ENCODE data around the gene TMEM38A.

Gene TMEM38A, protein sequence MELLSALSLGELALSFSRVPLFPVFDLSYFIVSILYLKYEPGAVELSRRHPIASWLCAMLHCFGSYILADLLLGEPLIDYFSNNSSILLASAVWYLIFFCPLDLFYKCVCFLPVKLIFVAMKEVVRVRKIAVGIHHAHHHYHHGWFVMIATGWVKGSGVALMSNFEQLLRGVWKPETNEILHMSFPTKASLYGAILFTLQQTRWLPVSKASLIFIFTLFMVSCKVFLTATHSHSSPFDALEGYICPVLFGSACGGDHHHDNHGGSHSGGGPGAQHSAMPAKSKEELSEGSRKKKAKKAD

DNA sequence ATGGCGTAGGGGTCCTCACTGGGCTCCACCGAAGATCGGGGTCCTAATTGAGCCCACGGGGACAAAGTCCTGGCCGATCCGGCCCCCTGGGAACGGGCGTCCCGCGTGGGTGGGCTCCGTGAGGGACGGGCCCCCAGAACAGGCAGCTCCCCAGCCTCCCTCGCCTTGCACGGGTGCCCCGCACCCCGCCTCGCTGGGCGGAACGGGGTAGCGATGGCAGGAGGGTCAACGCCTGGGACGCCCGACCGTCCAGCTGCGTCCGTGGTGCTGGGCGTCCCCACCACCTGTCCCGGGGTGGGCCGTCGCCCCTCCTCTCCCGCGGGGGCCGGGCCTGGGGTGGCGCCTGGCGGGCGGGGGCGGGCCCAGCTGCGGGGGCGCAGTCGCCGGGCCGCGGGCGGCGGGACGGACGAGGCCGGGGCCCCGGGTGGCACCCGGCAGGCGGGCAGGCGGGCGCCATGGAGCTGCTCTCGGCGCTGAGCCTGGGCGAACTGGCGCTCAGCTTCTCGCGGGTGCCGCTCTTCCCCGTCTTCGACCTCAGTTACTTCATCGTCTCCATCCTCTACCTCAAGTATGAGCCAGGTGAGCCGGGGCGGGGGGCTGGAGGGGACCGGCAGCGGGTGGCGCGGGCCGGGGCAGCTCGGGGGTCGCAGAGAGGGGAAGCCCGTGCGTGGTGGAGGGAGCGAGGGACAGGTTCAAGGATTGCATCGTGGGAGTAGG, at the start of gene TMEM38A:
Gene TMEM38A (plus strand): TSS at position 377 of the 717 bp plus-strand sequence. CDS start 79 bp downstream, at position 456.
- DNase-seq = no peak

DNA sequence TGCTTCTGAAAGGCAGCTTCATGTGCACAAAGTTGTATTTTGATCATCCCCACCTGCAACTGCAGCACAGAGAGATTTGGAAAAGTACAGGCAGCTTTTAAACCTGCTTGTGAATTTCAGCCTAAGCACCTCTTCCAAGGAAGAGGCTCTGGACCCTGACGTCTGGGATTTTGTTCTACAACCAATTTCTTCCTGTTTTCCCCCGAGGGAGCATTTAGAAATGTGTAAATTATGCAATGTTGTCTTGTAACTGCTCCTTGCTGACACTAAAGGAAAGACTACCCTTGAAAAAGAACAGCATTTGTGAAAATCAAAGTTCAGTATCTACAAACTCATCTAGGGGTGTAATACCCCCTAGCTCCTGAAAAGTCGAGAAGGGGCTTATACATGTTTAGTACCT, 48.3 kb upstream of the TMEM38A start:
- no peak for DNase-seq

DNA sequence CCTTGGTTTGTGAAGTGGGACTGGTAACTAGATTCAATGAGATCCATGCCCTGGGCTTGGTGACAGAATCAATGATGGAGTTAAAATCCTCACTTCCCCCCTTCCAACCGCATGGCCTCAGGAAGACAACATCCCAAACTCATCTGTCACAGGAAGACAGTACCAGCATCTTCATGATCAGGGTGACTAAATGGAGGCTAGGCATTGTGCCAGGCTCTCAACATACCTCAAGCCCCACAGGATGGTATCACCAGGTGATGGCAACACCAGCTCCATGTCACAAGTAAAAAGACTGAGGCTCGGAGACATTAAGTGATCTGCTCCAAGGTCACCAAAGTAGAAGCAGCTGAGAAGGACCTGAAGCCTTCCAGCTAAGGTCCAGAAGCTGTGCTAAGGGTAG, 47.1 kb upstream of the TMEM38A start:
- DNase-seq = no peak

DNA sequence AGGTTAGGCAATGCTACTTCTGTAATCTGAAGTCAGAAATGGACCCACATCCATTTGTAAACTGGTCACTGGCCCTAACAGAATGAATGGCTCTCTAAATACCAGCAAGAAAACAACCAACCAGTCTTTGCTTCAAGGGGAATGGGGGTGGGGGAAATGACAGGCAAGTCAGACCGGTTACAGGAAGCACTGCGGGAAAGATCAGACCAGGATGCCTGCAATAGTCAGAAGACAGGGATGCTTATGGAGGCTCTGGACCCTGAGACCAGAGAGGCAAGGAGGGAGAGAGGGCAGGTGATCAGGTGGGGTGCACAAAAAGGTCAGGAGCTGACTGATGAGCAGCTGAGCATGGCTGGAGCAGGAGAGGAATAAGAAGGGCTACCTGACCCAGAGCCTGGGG, 46.0 kb upstream of the TMEM38A start:
- DNase-seq = no peak

DNA sequence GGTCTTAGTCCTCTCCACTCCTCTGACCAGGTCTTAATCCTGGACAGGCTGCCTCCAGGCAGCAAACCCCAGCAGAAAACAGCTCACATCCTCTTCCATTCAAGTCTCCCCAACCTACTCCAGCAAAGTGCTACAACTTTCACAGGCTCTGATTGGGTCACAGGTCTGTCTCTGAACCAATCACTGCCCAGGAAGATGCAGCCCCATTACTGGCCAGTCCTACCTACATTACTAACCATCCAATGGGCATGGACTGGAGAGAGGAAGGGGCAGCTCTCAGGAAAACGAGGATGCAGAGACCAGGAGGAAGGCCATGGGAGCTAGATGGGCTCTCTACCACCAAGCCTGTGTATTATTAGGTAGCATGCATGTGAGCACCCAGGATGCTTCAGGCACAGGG, 45.1 kb upstream of the TMEM38A start:
- no peak for DNase-seq

DNA sequence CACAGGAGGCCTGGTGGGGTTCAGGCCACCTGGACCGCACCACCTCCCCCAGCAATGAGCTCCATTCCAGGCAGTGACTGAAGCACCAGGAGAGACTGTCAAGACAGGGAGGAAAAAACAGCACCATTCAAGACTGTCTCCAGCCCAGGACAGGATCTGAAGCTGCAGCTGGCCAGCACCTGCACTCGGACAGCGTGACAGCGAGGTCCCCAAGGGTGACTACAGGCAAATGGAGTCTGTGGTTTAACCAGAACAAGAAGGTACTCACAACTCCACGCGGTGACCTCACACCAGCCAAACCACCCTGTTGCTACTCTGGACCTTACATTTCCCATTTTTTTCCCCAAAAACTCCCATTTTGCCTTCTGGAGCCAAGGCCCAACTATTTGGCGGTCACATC, 42.7 kb upstream of the TMEM38A start:
- DNase-seq = no peak

DNA sequence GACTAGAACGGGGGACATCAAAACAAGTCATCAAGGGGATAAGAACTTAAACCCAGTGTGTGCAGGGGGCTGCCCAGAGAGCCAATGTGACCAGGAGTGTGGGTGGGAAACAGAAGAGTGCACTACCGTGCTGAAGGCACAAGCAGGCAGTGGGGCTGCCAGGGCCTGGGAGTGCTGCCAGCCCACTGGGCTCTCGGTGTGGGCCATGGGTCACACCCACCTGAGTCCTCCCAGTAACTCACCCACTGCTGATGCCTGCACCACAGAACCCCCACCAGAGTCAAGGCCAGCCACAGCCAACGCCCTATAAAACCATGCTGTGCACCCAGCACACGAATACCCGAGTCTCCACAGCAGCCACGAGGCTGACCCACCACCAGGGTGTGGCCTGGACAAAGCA, 41.5 kb upstream of the TMEM38A start:
- DNase-seq = no peak

DNA sequence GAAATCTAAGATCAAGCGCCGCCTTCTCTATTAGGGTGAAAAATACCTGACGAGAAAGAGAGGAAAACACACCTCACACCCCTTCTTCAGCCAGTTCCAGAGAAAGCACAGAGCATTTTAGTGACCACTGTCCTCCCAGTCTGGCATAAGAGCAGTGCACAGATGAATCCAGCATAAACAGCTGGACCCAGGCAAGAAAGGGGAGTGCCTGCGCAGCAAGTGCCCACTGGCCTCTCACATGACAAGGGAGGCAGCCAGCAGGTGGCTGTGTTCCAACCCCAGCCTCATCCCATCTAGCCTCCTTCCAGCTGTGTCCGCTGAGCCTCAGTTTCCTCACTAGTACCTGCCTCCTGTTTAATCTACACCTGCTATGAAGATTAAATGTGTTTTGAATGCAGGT, 40.9 kb upstream of the TMEM38A start:
- DNase-seq = no peak

DNA sequence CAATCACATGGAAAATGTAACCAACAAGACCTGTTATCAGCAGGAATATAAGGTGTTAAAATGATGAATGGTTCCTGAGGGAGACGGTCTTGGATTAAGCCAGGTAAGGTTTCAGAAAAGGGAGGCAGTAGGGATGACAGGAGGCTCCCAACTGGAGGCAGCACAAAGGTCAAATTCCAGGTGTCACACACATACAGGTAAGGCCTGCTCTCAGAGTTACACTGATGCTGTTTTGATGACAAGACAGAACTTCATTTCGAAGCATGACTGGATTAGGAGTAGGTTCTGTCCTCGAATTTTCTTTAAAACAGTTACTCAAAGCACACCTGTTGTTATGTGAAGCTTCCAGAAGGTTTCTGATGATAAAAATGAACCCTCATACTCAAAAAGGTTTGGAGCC, 40.4 kb upstream of the TMEM38A start:
- DNase-seq = no peak

DNA sequence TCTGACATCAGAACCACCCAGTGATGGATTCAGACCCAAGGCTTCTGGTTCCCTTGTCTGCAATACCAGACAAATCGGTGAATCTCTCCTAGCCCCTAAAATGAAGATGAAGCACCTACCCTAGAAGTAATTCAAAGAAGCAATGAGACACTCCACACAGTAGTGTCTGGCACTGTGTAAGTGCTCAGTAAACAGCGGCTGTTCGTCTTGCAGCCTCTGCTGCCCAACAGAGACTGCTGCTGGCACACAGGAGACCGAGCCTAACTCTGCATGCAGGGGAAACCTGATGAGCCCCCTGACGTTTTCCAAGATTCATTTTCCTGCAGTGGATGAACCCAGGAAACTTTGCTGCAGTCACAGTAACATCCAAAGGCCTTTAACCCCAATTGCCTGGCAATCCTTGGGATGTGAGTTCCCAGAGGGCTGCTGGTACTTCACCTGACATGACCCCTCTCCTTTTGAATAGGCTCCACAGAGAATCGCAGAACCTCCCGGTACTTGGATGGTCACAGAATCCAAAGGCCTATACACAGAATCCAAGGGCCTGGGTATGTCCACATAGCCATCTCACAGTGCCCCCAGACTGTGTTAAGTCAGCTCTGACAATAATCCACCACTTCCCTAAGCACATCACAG, 39.7 kb upstream of the TMEM38A start:
- DNase-seq = no peak

DNA sequence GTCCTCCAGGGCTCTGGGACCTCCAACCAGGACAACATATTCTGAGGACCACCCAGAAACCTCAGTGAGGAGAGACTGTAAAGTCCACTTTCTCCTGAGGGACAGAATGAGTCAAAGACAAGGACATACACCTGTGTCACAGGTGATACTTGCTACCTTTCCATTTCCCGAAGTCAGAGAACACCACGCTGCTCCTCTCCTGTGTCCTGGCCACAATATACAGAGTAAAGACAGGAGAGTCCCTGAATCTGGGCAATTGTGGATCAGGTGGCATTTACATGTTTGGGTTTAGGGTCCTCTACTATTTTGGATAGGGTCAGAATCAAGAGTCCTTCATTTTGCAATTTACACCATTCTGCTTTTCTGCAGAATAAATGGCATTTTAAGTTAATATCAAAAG, 37.9 kb upstream of the TMEM38A start:
- no peak for DNase-seq

DNA sequence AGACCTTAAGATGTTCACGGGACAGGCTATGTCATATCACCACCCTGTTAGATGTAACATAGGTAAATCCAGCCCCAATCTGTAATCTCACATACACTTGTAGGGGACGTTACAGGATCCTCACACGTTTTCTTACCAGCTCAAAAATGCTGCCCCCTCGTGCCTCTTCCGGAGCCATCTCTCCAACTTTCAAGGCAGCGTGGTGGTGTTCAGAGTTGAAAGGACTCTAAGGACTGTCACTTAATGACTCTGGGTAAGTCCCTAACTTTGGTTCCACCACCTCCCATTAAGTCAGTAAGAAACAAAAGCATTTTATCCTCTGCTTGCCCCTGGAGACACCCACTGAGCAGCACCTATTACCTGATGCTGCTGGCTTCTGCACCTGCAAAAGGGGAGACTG, 37.4 kb upstream of the TMEM38A start:
- no peak for DNase-seq

DNA sequence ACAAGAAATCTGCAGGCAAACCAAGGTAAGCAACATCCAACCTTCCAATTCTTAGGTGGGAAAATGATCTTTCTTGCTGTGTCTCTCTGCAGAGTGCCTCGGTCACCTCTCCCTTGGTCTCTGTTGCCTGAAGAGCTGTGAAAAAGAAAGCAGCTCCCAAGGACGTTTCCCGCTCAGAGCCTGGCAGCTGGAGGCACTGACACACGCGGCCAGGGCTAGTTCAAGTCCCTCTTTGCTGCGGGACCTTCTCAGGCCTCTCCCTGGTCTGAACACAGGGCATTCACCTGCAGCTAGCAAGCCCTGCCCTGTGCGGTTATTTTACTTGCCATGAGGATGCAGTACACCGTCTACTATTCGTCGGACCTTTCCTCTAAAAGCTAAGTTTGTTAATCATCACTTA, 36.7 kb upstream of the TMEM38A start:
- no peak for DNase-seq

DNA sequence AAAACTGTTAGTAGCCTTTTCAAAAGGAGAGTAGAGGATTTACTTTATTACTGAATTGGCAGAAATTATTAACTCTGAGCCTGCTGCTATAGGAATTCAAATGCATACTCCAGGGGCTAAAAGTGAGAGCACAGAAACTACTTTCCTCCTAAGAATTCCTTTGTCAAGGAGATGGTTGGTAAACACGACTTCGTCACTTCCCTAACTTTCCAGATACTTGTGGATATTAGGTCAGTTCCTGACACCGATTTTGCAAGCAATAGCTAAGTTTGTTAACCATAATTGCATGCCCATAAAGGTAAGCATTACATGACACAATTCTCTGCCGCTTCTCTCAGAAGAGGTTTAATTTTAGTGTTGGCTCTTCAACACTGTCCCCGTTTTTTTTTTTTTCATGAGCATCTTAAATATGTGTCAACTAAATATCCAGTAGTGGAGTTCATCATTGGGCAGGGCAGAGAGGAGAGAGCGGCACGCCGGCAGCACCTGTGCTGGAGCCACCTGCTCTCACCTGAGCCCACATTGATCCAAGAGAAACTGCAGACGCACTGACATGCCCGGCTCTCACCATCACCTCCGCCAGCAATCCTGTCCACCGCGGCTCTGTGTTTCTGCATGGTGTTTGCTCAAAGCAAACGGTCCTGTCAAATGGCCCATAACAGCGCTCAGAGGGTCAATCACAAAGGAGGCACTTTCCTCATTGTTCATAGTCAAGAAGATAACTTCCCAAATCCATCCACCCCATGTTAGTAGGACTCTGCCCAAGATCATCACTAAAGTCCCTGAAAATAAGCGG, 35.6 kb upstream of the TMEM38A start:
- no peak for DNase-seq

DNA sequence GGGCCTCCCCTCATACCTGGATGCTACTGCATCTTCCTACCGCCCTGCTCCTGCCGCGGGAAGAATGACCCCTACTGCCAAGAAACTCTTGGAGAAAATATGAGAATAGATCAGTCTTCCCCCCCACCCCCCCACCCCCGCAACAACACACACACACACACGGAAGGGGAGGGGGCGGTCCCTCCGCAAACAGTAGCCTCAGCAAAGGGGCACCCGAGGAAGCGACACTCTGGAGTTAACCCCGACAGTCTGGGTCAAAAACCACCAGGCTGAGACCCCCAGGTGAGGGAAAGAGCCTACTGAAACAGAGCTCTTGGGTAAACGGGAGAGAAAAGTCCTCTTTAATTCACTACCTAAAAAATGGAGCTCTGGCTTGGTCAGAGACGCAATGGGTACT, 34.1 kb upstream of the TMEM38A start:
- DNase-seq = no peak

DNA sequence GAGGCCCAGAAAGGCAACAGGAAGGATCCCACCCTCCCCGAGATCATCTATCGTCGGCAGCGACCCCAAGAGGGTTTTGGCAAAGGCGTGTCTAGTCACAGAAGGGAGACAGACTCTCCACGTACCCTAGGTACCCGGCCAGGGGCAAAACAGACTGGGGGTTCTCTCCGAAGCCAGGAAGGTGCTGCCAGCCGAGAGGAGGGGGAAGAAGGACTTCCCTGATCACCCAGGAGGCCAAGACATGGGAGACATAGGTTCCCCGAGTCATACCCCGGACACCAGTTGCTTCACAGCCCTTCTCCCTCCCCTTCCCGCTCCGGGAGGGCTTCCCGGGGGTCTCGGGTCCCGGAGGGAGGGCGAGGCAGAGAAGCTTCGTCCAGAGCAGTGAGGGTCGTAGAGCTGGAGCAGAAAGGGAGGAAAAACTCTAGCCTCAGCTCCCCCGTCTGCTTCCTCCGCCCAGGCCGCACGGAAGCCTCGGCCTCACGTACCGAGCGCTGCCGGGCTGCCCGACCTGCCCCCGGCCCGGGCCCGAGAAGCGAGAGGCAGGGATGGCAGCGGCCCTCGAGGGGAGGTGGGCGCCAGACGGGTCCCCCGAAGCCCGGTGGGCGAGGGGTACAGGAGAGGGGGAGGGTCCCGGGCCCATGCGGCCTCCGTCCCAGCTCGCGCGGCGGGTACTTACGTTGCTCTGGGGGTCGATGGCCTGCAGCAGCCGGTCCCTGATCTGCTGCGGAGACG, 33.6 kb upstream of the TMEM38A start:
- DNase-seq = no peak

DNA sequence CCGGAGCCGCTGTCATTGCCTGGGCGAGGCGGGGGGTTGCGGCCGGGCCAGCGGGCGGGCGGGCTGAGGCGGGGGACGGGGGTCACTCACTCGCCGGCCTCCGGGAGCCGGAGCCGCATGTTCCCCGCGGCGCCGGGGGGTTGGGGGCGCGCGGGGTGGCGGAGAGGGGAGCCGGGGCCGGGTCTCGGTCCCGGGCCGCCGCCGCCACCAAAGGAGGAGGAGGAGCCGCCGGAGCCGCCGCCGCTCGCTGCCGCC, 33.1 kb upstream of the TMEM38A start:
- DNase-seq = no peak

DNA sequence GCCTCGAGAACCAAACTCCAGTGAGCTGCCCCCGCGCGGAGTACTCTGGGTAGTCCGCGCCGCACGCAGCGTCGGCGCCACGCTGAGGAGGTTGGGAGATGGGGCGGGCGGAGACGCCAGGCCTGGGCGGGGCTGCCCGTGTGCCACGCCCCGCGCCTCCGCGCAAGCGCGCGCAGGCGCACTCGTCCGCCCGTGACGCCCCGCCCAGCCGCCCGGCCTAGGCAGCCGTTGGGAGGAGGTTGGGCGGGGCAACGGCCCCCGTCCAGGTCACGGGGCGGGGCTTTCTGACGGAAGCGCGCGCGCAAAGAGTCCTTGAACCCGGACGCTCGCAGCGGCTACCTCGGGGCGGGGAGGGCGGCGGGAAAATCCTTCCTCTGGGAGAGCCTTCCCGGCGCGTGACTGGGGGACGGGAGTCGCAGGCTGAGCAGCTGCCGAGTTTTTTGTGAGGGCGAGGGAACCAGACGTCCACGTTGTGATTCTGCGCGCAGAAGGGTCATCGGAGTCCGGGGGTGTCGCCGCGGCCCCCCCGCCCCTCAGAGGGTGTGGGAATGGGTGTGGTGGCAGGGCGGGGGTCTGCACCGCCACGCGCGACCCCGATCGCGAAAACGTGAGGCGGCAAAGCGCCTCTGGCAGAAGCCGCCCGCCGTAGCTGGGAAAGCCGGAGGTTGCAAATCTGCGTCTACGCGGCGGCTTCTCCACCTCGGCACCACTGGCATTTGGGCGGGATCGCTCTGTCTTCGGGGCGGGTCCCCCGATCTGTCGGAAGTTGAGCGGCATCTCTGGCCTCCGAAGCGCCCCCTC, 32.6 kb upstream of the TMEM38A start, which contains the start of gene MED26:
Gene MED26 (minus strand): TSS at position 22 of the 801 bp plus-strand sequence. CDS start 261 bp downstream, outside the sequence.
- peak; percentile 88 for DNase-seq

DNA sequence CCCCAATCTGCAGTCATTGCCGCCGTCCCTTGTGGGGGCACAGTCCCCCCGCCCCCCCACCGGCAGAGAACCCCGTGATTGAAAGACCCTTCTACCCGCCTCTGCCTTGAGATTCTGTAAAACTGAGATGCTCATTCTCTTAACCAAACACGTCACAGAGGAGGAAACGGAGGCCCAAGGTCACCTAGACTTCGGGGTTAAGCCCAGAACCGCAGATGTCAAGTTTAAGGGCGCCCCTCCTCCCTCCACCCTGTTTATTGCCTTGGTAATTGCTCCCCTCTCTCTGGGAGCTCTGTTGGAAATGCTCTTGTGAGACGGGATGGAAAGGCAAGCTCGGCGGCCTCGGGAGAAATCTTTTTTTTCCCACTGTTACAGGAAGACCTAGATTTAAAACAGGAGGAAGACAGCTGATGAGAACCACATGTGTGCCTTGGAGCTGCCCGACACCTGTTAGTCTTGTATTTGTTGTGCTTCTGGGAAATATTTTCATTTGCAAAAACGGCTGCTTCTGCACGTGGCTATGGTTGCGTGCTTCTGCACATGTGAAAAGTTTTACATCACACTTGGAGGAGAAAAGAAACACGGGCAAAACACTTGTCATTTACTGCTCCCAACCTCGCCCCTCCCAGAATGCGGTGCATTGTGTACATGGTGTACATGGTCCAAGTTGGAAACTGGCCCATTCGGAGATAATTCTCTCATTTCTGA, 31.8 kb upstream of the TMEM38A start:
- no peak for DNase-seq

DNA sequence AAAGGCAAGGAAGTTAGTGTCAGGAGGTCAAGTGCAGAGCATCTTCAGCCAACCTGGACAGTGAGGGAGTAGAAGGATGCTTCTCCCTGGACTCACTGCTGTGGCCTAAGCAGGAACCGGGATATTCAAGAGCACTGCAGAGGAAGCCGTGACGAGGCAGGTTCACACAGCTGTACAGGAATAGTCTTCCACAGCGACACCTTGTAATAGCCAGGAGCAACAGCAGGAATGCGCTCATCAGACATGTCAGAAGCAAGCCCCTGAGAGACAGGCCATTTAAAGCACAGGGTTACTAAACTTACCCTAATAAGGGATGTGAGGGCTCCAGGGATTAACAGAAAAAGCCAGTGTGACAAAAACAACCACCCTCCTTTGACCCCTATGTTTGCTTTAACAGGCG, 29.5 kb upstream of the TMEM38A start:
- DNase-seq = no peak

DNA sequence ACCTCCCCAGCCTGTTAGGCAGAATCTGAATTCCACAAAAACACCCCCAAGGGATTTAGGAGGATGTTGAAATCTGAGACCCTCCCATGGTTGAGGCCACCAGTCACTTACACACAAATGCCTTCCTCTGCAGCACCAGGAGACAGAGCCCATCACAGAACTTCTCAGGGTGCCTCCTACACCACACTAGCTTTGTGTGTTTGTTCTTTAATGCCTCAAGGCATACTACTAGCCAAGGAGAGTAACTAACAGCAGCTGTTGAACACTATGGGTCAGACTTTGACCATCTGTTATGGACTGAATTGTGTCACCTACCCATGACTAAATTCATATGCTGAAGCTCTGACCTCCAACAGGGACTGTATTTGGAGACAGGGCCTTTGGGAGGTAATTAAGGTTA, 23.4 kb upstream of the TMEM38A start:
- DNase-seq = no peak

All from DMS153 (cell line).